ENCODE measurements around the gene MTG1.
"Not testable (repeated sequence)": the region's sequence is repeated elsewhere in the genome, so short reads cannot be mapped to it uniquely, and the experiment has no call there.

MTG1 gene

GRCh38 chr10:133421336-133422222, 27.6 kb downstream of the MTG1 start:
- TF ChIP-seq GABPA (IDR thresholded peaks at IDR 0.05; ENCODE audit: low read depth), result no peak
- TF ChIP-seq REST (IDR thresholded peaks at IDR 0.05; ENCODE audit: insufficient replicate concordance, low read depth), result no peak
- TF ChIP-seq CTCF (IDR thresholded peaks at IDR 0.05; ENCODE audit: insufficient read depth, low read length), result no peak
- TF ChIP-seq POLR2AphosphoS5 (IDR thresholded peaks at IDR 0.05; ENCODE audit: low read depth), result no peak
- no peak for TF ChIP-seq SPI1 (IDR thresholded peaks at IDR 0.05; ENCODE audit: borderline replicate concordance, low read depth)
- DNase-seq (ENCODE audit: low read depth in 1 of 2, low spot score in 1 of 2), result no peak
- Histone ChIP-seq H3K4me3 (replicated peaks; ENCODE audit: insufficient read depth, low read length) (no peak overlapping the region), H3K27me3 (ENCODE audit: insufficient read depth, poor library complexity, severe bottlenecking) (peaks cover 10% of the 10 kb centered on the region), H3K27ac (replicated peaks) (no peak overlapping the region)

GRCh38 chr10:133422223-133422806, 28.4 kb downstream of the MTG1 start:
- H3K27ac ChIP-seq (replicated peaks), result no peak overlapping the region
- TF ChIP-seq REST (IDR thresholded peaks at IDR 0.05; ENCODE audit: insufficient replicate concordance, low read depth), result no peak
- no peak for TF ChIP-seq GABPA (IDR thresholded peaks at IDR 0.05; ENCODE audit: low read depth)
- TF ChIP-seq CTCF (IDR thresholded peaks at IDR 0.05; ENCODE audit: insufficient read depth, low read length), result no peak
- TF ChIP-seq SPI1 (IDR thresholded peaks at IDR 0.05; ENCODE audit: borderline replicate concordance, low read depth), result no peak
- no peak for TF ChIP-seq POLR2AphosphoS5 (IDR thresholded peaks at IDR 0.05; ENCODE audit: low read depth)
- DNase-seq (ENCODE audit: low read depth in 1 of 2, low spot score in 1 of 2), result no peak
- peaks cover 10% of the 10 kb centered on the region for H3K27me3 ChIP-seq (ENCODE audit: insufficient read depth, poor library complexity, severe bottlenecking)
- no peak overlapping the region for H3K4me3 ChIP-seq (replicated peaks; ENCODE audit: insufficient read depth, low read length)

GRCh38 chr10:133422807-133423771, 29.1 kb downstream of the MTG1 start:
- Histone ChIP-seq H3K27ac (replicated peaks) (no peak overlapping the region), H3K27me3 (ENCODE audit: insufficient read depth, poor library complexity, severe bottlenecking) (peaks cover 10% of the 10 kb centered on the region), H3K4me3 (replicated peaks; ENCODE audit: insufficient read depth, low read length) (no peak overlapping the region)
- no peak for DNase-seq (ENCODE audit: low read depth in 1 of 2, low spot score in 1 of 2)
- TF ChIP-seq POLR2AphosphoS5 (IDR thresholded peaks at IDR 0.05; ENCODE audit: low read depth) (0 out of 2 replicates have a peak, but pooled peaks have one; percentile 17), SPI1 (IDR thresholded peaks at IDR 0.05; ENCODE audit: borderline replicate concordance, low read depth) (no peak), CTCF (IDR thresholded peaks at IDR 0.05; ENCODE audit: insufficient read depth, low read length) (no peak), REST (IDR thresholded peaks at IDR 0.05; ENCODE audit: insufficient replicate concordance, low read depth) (no peak)

- not testable (repeated sequence) for H3K27me3 ChIP-seq (ENCODE audit: insufficient read depth, poor library complexity, severe bottlenecking); H3K27ac ChIP-seq (replicated peaks); H3K4me3 ChIP-seq (replicated peaks; ENCODE audit: insufficient read depth, low read length); DNase-seq (ENCODE audit: low read depth in 1 of 2, low spot score in 1 of 2)
These were observed 30.1 kb downstream of the MTG1 start for GRCh38 chr10:133424102-133424501.

Measured in HL-60 (cell line).